GM21825 (cell line): ENCODE results near the gene RARG.

Source experiments
- ATAC-seq: cut with Tn5 transposase; IDR thresholded peaks from one replicate; pipeline ENCODE4 v1.9.1; 2021; ENCODE audit warnings: mild to moderate bottlenecking, moderate library complexity; ENCODE audit not compliant: unreplicated experiment

The RARG gene

GRCh38 chr12:53224061-53224896 is 7.7 kb downstream of the RARG start:
- no peak for ATAC-seq

GRCh38 chr12:53223389-53224060 is 8.5 kb downstream of the RARG start:
- ATAC-seq: no peak

- ATAC-seq: no peak
These were observed 9.2 kb downstream of the RARG start for GRCh38 chr12:53222806-53223261.

GRCh38 chr12:53222170-53222721 is 9.8 kb downstream of the RARG start:
- no peak for ATAC-seq

- ATAC-seq: peak; percentile 34
These were observed 10.6 kb downstream of the RARG start for GRCh38 chr12:53221203-53222080.

GRCh38 chr12:53220694-53221202 is 11.3 kb downstream of the RARG start:
- ATAC-seq: peak; percentile 49

- ATAC-seq: peak; percentile 26
These were observed 11.9 kb downstream of the RARG start for GRCh38 chr12:53219956-53220693.

- ATAC-seq: no peak
These were observed 12.6 kb downstream of the RARG start for GRCh38 chr12:53219292-53219955.

- no peak for ATAC-seq
These were observed 13.3 kb downstream of the RARG start for GRCh38 chr12:53218551-53219291.

- no peak for ATAC-seq
These were observed 14.1 kb downstream of the RARG start for GRCh38 chr12:53217931-53218307.

- ATAC-seq: no peak
These were observed 14.7 kb downstream of the RARG start for GRCh38 chr12:53217051-53217930.

- ATAC-seq: no peak
These were observed 16.5 kb downstream of the RARG start for GRCh38 chr12:53215497-53215896.

- no peak for ATAC-seq
These were observed 17.1 kb downstream of the RARG start for GRCh38 chr12:53214687-53215455.

GRCh38 chr12:53214221-53214620 is 17.8 kb downstream of the RARG start:
- ATAC-seq: no peak

GRCh38 chr12:53213348-53213747 is 18.7 kb downstream of the RARG start:
- no peak for ATAC-seq

GRCh38 chr12:53212931-53213330 is 19.1 kb downstream of the RARG start:
- no peak for ATAC-seq
